WTC11 (cell line): ENCODE results near the gene BRMS1. TPM values are rescaled to one million over a fixed set of nuclear protein-coding genes. Genes with fewer than 3 reads are reported as not detected.

Experiments used
- ATAC-seq: fragments of 200-7000 bp; cut with Tn5 transposase; 2 replicates; pipeline ENCODE4 v1.10.0; 2021; ENCODE audit warnings: mild to moderate bottlenecking, moderate library complexity
- CTCF ChIA-PET: fragments of 300-600 bp; sonication (Branson Sonifier 250); formaldehyde crosslinking; loops from one replicate; lab custom pipeline; 2021; ENCODE audit warnings: antibody characterized with exemption; lab: Charles Lee
- POLR2A ChIA-PET: fragments of 350-600 bp; sonication (Branson Sonifier 250); formaldehyde crosslinking; loops from one replicate; lab custom pipeline; 2021; ENCODE audit warnings: antibody characterized with exemption; lab: Charles Lee
- DNase-seq: peaks from one replicate; pipeline ENCODE4 v3.0.0; 2021; ENCODE audit warnings: low spot score
- H3K27ac Mint-ChIP-seq: 2 replicates; pipeline ENCODE4 v1.8.0; 2021; ENCODE audit warnings: mixed read lengths
- H3K27me3 Mint-ChIP-seq: 2 replicates; pipeline ENCODE4 v1.8.0; 2021; ENCODE audit warnings: low read depth, mild to moderate bottlenecking, moderate library complexity, mixed read lengths
- H3K36me3 Mint-ChIP-seq: 2 replicates; pipeline ENCODE4 v1.8.0; 2021; ENCODE audit warnings: mixed read lengths
- H3K4me1 Mint-ChIP-seq: 2 replicates; pipeline ENCODE4 v1.8.0; 2022; ENCODE audit warnings: mixed read lengths
- H3K4me3 Mint-ChIP-seq: 2 replicates; pipeline ENCODE4 v1.8.0; 2021; ENCODE audit warnings: mild to moderate bottlenecking, moderate library complexity, mixed read lengths
- H3K9me3 Mint-ChIP-seq: 2 replicates; pipeline ENCODE4 v1.8.0; 2021; ENCODE audit warnings: mixed read lengths
- ARID4B ChIP-seq: sonication (generic); formaldehyde crosslinking; IDR thresholded peaks from 2 replicates; pipeline ENCODE4 v1.8.0; 2023; ENCODE audit warnings: missing genetic modification reagents, mild to moderate bottlenecking, borderline replicate concordance
- ATF6 ChIP-seq: sonication (generic); formaldehyde crosslinking; IDR thresholded peaks from 2 replicates; pipeline ENCODE4 v1.8.1; 2023; ENCODE audit warnings: mild to moderate bottlenecking, missing genetic modification reagents
- CREM ChIP-seq: sonication (generic); formaldehyde crosslinking; IDR thresholded peaks from 2 replicates; pipeline ENCODE4 v1.8.1; 2022; ENCODE audit warnings: mild to moderate bottlenecking, missing genetic modification reagents, moderate library complexity
- CTCF ChIP-seq: fragments of 200-600 bp; IDR thresholded peaks from 2 replicates; pipeline ENCODE4 v1.8.0; 2022; ENCODE audit warnings: antibody characterized with exemption
- ELF4 ChIP-seq: sonication (generic); formaldehyde crosslinking; IDR thresholded peaks from 2 replicates; pipeline ENCODE4 v1.8.1; 2022; ENCODE audit warnings: low read depth, mild to moderate bottlenecking, moderate library complexity, missing genetic modification reagents
- FOXJ3 ChIP-seq: sonication (generic); formaldehyde crosslinking; IDR thresholded peaks from 2 replicates; pipeline ENCODE4 v1.9.0; 2021; ENCODE audit warnings: missing genetic modification reagents, mild to moderate bottlenecking, borderline replicate concordance
- FOXK1 ChIP-seq: sonication (generic); formaldehyde crosslinking; IDR thresholded peaks from 2 replicates; pipeline ENCODE4 v1.8.0; 2022; ENCODE audit warnings: mild to moderate bottlenecking, moderate library complexity, missing genetic modification reagents
- GABPB1 ChIP-seq: sonication (generic); formaldehyde crosslinking; IDR thresholded peaks from 2 replicates; pipeline ENCODE4 v1.8.1; 2023; ENCODE audit warnings: mild to moderate bottlenecking, missing genetic modification reagents
- GRHL2 ChIP-seq: fragments of 250-450 bp; sonication (Bioruptor Pico); IDR thresholded peaks from 2 replicates; pipeline ENCODE4 v1.8.0; 2022; ENCODE audit warnings: mild to moderate bottlenecking, moderate library complexity; ENCODE audit not compliant: insufficient replicate concordance, severe bottlenecking
- GTF2I ChIP-seq: fragments of 250-450 bp; sonication (Bioruptor Pico); conservative IDR thresholded peaks from 2 replicates; pipeline ENCODE4 v1.4.0; 2021; ENCODE audit warnings: mild to moderate bottlenecking
- HMGA2 ChIP-seq: fragments of 250-450 bp; sonication (Bioruptor Pico); IDR thresholded peaks from 2 replicates; pipeline ENCODE4 v1.4.0; 2021; ENCODE audit warnings: mild to moderate bottlenecking, moderate library complexity
- HMGXB4 ChIP-seq: sonication (generic); formaldehyde crosslinking; IDR thresholded peaks from 2 replicates; pipeline ENCODE4 v1.8.1; 2023; ENCODE audit warnings: mild to moderate bottlenecking, moderate library complexity, missing genetic modification reagents
- MLX ChIP-seq: sonication (generic); formaldehyde crosslinking; IDR thresholded peaks from 2 replicates; pipeline ENCODE4 v1.8.1; 2023; ENCODE audit warnings: mild to moderate bottlenecking, missing genetic modification reagents, moderate library complexity
- MYBL2 ChIP-seq: sonication (generic); formaldehyde crosslinking; IDR thresholded peaks from 2 replicates; pipeline ENCODE4 v1.8.1; 2023; ENCODE audit warnings: mild to moderate bottlenecking, moderate library complexity, missing genetic modification reagents
- OVOL2 ChIP-seq: fragments of 250-450 bp; sonication (Bioruptor Pico); IDR thresholded peaks from 2 replicates; pipeline ENCODE4 v1.9.0; 2021; ENCODE audit warnings: mild to moderate bottlenecking, borderline replicate concordance
- TEAD1 ChIP-seq: sonication (generic); formaldehyde crosslinking; IDR thresholded peaks from 2 replicates; pipeline ENCODE4 v1.8.0; 2022; ENCODE audit warnings: mild to moderate bottlenecking, missing genetic modification reagents
- ZBTB21 ChIP-seq: sonication (generic); formaldehyde crosslinking; IDR thresholded peaks from 2 replicates; pipeline ENCODE4 v1.8.1; 2023; ENCODE audit warnings: mild to moderate bottlenecking, missing genetic modification reagents, borderline replicate concordance
- ZNF219 ChIP-seq: sonication (generic); formaldehyde crosslinking; IDR thresholded peaks from 2 replicates; pipeline ENCODE4 v1.8.0; 2023; ENCODE audit warnings: missing genetic modification reagents, mild to moderate bottlenecking, borderline replicate concordance
- ZNF263 ChIP-seq: sonication (generic); formaldehyde crosslinking; IDR thresholded peaks from 2 replicates; pipeline ENCODE4 v1.8.1; 2022; ENCODE audit warnings: low read depth, mild to moderate bottlenecking, moderate library complexity, missing genetic modification reagents
- ZNF281 ChIP-seq: sonication (generic); formaldehyde crosslinking; IDR thresholded peaks from 2 replicates; pipeline ENCODE4 v1.8.0; 2023; ENCODE audit warnings: mild to moderate bottlenecking, missing genetic modification reagents
- ZNF317 ChIP-seq: sonication (generic); formaldehyde crosslinking; IDR thresholded peaks from 2 replicates; pipeline ENCODE4 v1.8.1; 2023; ENCODE audit warnings: low read depth, mild to moderate bottlenecking, moderate library complexity, missing genetic modification reagents, borderline replicate concordance
- ZNF423 ChIP-seq: fragments of 250-450 bp; sonication (Bioruptor Pico); IDR thresholded peaks from 2 replicates; pipeline ENCODE4 v2.1.2; 2022; ENCODE audit warnings: mild to moderate bottlenecking, moderate library complexity
- total RNA-seq: library from RNA; stranded (reverse); gene quantifications from 3 replicates; pipeline ENCODE4 v1.2.3, GENCODE V29; 2021

The BRMS1 gene
- total RNA-seq, 1 experiment from 2014 or later: 44.5 TPM

- TF ChIP-seq ATF6 (CRISPR knock-in tag) (no peak), GRHL2 (CRISPR knock-in tag) (no peak), CTCF (no peak), CREM (CRISPR knock-in tag) (no peak), GTF2I (CRISPR knock-in tag) (no peak), ZNF423 (CRISPR knock-in tag) (no peak), MLX (CRISPR knock-in tag) (no peak), ZNF317 (CRISPR knock-in tag) (no peak)
Measured at GRCh38 chr11:66339686-66340483, 5.0 kb downstream of the BRMS1 start (continued).

- CTCF ChIA-PET: interaction anchor here (1.7 to 2.7 kb wide), 2 partner anchors 10 to 27 kb away, joined by 8 to 17 read pairs; no protein-coding TSS in a partner anchor
- Mint-ChIP-seq H3K36me3 (peaks cover 10% of the 10 kb centered on the region), H3K4me1 (peaks cover 20% of the 10 kb centered on the region), H3K4me3 (no peak overlapping the region), H3K27ac (no peak overlapping the region), H3K27me3 (no peaks in the 10 kb centered on the region), H3K9me3 (no peaks in the 10 kb centered on the region)
- DNase-seq: no peak
- no peak for ATAC-seq
- POLR2A ChIA-PET: no interaction called here
- no peak for TF ChIP-seq ZNF281 (CRISPR knock-in tag)
- TF ChIP-seq FOXK1 (CRISPR knock-in tag): no peak
- TF ChIP-seq ZNF219 (CRISPR knock-in tag): no peak
- no peak for TF ChIP-seq FOXJ3 (CRISPR knock-in tag)
- TF ChIP-seq ZNF263 (CRISPR knock-in tag): no peak
- no peak for TF ChIP-seq HMGXB4
- no peak for TF ChIP-seq HMGA2 (CRISPR knock-in tag)
- no peak for TF ChIP-seq GABPB1
- no peak for TF ChIP-seq ARID4B (CRISPR knock-in tag)
- no peak for TF ChIP-seq TEAD1 (CRISPR knock-in tag)
- no peak for TF ChIP-seq MYBL2
- no peak for TF ChIP-seq OVOL2 (CRISPR knock-in tag)
- no peak for TF ChIP-seq ZBTB21 (CRISPR knock-in tag)
- no peak for TF ChIP-seq ELF4 (CRISPR knock-in tag)
Measured at GRCh38 chr11:66339162-66339675, 5.7 kb downstream of the BRMS1 start.
